ENCODE results near the gene SIDT2.
"Not testable (repeated sequence)": the region's sequence is repeated elsewhere in the genome, so short reads cannot be mapped to it uniquely, and the experiment has no call there.

DNA sequence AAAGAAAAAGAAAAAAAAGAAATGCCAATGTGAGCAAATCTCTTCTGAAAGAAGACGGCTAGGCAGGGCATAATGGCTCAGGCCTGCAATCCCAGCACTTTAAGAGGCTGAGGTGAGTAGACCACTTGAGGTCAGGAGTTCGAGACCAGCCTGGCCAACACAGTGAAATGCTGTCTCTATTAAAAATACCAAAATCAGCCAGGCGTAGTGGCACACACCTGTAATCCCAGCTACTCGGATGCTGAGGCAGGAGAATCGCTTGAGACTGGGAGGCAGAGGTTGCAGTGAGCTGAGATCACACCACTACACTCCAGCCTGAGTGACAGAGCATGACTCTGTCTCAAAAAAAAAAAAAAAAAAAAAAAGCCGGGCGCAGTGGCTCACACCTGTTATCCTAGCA, 48.1 kb upstream of the SIDT2 start:
- TF ChIP-seq EZH2 (IDR thresholded peaks at IDR 0.05); POLR2AphosphoS5 (IDR thresholded peaks at IDR 0.05; ENCODE audit: low read depth, low read length); CEBPB (IDR thresholded peaks at IDR 0.05; ENCODE audit: low read depth); ELF1 (IDR thresholded peaks at IDR 0.05; ENCODE audit: borderline replicate concordance, low read depth); EGR1 (IDR thresholded peaks at IDR 0.05; ENCODE audit: low read depth); POLR2A (IDR thresholded peaks at IDR 0.05; ENCODE audit: borderline replicate concordance, extremely low read depth, insufficient read depth, insufficient read length); SP1 (IDR thresholded peaks at IDR 0.05; ENCODE audit: low read depth); ZNF274 (IDR thresholded peaks at IDR 0.05; ENCODE audit: low read depth, low read length): not testable (repeated sequence)
- TF ChIP-seq, protein P1, sequence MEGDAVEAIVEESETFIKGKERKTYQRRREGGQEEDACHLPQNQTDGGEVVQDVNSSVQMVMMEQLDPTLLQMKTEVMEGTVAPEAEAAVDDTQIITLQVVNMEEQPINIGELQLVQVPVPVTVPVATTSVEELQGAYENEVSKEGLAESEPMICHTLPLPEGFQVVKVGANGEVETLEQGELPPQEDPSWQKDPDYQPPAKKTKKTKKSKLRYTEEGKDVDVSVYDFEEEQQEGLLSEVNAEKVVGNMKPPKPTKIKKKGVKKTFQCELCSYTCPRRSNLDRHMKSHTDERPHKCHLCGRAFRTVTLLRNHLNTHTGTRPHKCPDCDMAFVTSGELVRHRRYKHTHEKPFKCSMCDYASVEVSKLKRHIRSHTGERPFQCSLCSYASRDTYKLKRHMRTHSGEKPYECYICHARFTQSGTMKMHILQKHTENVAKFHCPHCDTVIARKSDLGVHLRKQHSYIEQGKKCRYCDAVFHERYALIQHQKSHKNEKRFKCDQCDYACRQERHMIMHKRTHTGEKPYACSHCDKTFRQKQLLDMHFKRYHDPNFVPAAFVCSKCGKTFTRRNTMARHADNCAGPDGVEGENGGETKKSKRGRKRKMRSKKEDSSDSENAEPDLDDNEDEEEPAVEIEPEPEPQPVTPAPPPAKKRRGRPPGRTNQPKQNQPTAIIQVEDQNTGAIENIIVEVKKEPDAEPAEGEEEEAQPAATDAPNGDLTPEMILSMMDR (IDR thresholded peaks at IDR 0.05 in 2 of 3, conservative IDR thresholded peaks at IDR 0.05 in 1 of 3; ENCODE audit: borderline replicate concordance in 1 of 3, insufficient read depth in 1 of 3, low read depth in 2 of 3, low read length in 2 of 3) = not testable (repeated sequence)
